HepG2 (cell line): ENCODE results near the gene ABHD15. TPM values are rescaled to one million over a fixed set of nuclear protein-coding genes. Genes with fewer than 3 reads are reported as not detected.

Experiments
- ARHGAP35 ChIP-seq: sonication (generic); formaldehyde crosslinking; IDR thresholded peaks from 2 replicates; pipeline ENCODE4 v1.9.0; 2022; ENCODE audit warnings: mild to moderate bottlenecking, inconsistent platforms, moderate library complexity, missing genetic modification reagents, borderline replicate concordance
- BCL6 ChIP-seq: IDR thresholded peaks from 2 replicates; pipeline ENCODE4 v1.6.1; 2016; ENCODE audit warnings: missing genetic modification reagents, missing compliant biosample characterization
- CREBL2 ChIP-seq: sonication (generic); formaldehyde crosslinking; IDR thresholded peaks from 2 replicates; pipeline ENCODE4 v1.8.1; 2023; ENCODE audit warnings: missing genetic modification reagents, mild to moderate bottlenecking, borderline replicate concordance
- CREM ChIP-seq, 2 experiments: sonication (generic) in 1 of 2; formaldehyde crosslinking in 1 of 2; IDR thresholded peaks; 2 replicates each; pipeline versions ENCODE4 v1.4.0 to v1.6.1; 2016 to 2020; ENCODE audit warnings: antibody characterized with exemption in 1 of 2, mild to moderate bottlenecking in 1 of 2, missing genetic modification reagents in 1 of 2
- E2F5 ChIP-seq: sonication (generic); formaldehyde crosslinking; conservative IDR thresholded peaks from 2 replicates; pipeline ENCODE4 v1.4.0; 2020; ENCODE audit warnings: missing genetic modification reagents
- ELF4 ChIP-seq: sonication (generic); formaldehyde crosslinking; IDR thresholded peaks from 2 replicates; pipeline ENCODE4 v1.5.0; 2020; ENCODE audit warnings: missing genetic modification reagents, mild to moderate bottlenecking, moderate library complexity, borderline replicate concordance
- FOXK2 ChIP-seq: fragments of 450-650 bp; IDR thresholded peaks from 2 replicates; pipeline ENCODE4 v1.6.1; 2016
- HNF4G ChIP-seq, 2 experiments: sonication (generic) in 1 of 2; formaldehyde crosslinking in 1 of 2; IDR thresholded peaks; 2 replicates each; pipeline versions ENCODE4 v1.4.0 to v1.6.1; 2011 to 2020; ENCODE audit warnings: borderline replicate concordance in 2 of 2, low read depth in 2 of 2, mild to moderate bottlenecking in 2 of 2, low read length in 1 of 2, missing genetic modification reagents in 1 of 2, moderate library complexity in 1 of 2
- HOXA3 ChIP-seq: sonication (generic); formaldehyde crosslinking; IDR thresholded peaks from 2 replicates; pipeline ENCODE4 v1.5.0; 2020; ENCODE audit warnings: missing genetic modification reagents
- HOXA7 ChIP-seq: sonication (generic); formaldehyde crosslinking; IDR thresholded peaks from 2 replicates; pipeline ENCODE4 v1.8.1; 2022; ENCODE audit warnings: mild to moderate bottlenecking, missing genetic modification reagents, moderate library complexity
- NFRKB ChIP-seq: fragments of 450-650 bp; IDR thresholded peaks from 2 replicates; pipeline ENCODE4 v1.6.1; 2017
- NPAS2 ChIP-seq: sonication (generic); formaldehyde crosslinking; IDR thresholded peaks from 2 replicates; pipeline ENCODE4 v1.8.0; 2022; ENCODE audit warnings: mild to moderate bottlenecking, missing genetic modification reagents, borderline replicate concordance
- PAX8 ChIP-seq: sonication (generic); formaldehyde crosslinking; IDR thresholded peaks from 2 replicates; pipeline ENCODE4 v1.8.0; 2022; ENCODE audit warnings: mild to moderate bottlenecking, missing genetic modification reagents, borderline replicate concordance
- REPIN1 ChIP-seq: sonication (generic); formaldehyde crosslinking; IDR thresholded peaks from 2 replicates; pipeline ENCODE4 v1.8.0; 2022; ENCODE audit warnings: missing genetic modification reagents, low read depth, mild to moderate bottlenecking, borderline replicate concordance
- SKI ChIP-seq: fragments of 450-650 bp; IDR thresholded peaks from one replicate; pipeline ENCODE4 v1.6.1; 2018; ENCODE audit warnings: mild to moderate bottlenecking; ENCODE audit not compliant: partially characterized antibody
- SRSF4 ChIP-seq: fragments of 200-400 bp; formaldehyde crosslinking; IDR thresholded peaks from one replicate; pipeline ENCODE4 v1.6.1; 2018; ENCODE audit warnings: mild to moderate bottlenecking, low read depth, low read length, moderate library complexity; ENCODE audit not compliant: poor library complexity, severe bottlenecking
- UBTF ChIP-seq: sonication (generic); formaldehyde crosslinking; IDR thresholded peaks from 2 replicates; pipeline ENCODE4 v1.4.0; 2020; ENCODE audit warnings: mild to moderate bottlenecking, missing genetic modification reagents
- YEATS4 ChIP-seq: sonication (generic); formaldehyde crosslinking; IDR thresholded peaks from 2 replicates; pipeline ENCODE4 v1.4.0; 2020; ENCODE audit warnings: missing genetic modification reagents, borderline replicate concordance
- ZBTB14 ChIP-seq: sonication (generic); formaldehyde crosslinking; IDR thresholded peaks from 2 replicates; pipeline ENCODE4 v1.4.0; 2020; ENCODE audit warnings: missing genetic modification reagents
- ZFP41 ChIP-seq: sonication (generic); formaldehyde crosslinking; IDR thresholded peaks from 2 replicates; pipeline ENCODE4 v1.4.0; 2020; ENCODE audit warnings: mild to moderate bottlenecking, missing genetic modification reagents, borderline replicate concordance
- ZMYM4 ChIP-seq: sonication (generic); formaldehyde crosslinking; IDR thresholded peaks from 2 replicates; pipeline ENCODE4 v1.8.1; 2023; ENCODE audit warnings: mild to moderate bottlenecking, missing genetic modification reagents
- ZNF263 ChIP-seq: sonication (generic); formaldehyde crosslinking; IDR thresholded peaks from 2 replicates; pipeline ENCODE4 v1.4.0; 2020; ENCODE audit warnings: missing genetic modification reagents
- ZNF546 ChIP-seq: sonication (generic); formaldehyde crosslinking; conservative IDR thresholded peaks from 2 replicates; pipeline ENCODE4 v1.8.1; 2023; ENCODE audit warnings: mild to moderate bottlenecking, missing genetic modification reagents
- ZNF674 ChIP-seq: sonication (generic); formaldehyde crosslinking; IDR thresholded peaks from 2 replicates; pipeline ENCODE4 v1.5.0; 2020; ENCODE audit warnings: low read depth, mild to moderate bottlenecking, missing genetic modification reagents
- ZNF703 ChIP-seq: sonication (generic); formaldehyde crosslinking; IDR thresholded peaks from 2 replicates; pipeline ENCODE4 v1.5.1; 2020; ENCODE audit warnings: missing genetic modification reagents, mild to moderate bottlenecking, moderate library complexity, borderline replicate concordance
- ZNF747 ChIP-seq: sonication (generic); formaldehyde crosslinking; IDR thresholded peaks from 2 replicates; pipeline ENCODE4 v1.8.1; 2023; ENCODE audit warnings: missing genetic modification reagents, mild to moderate bottlenecking, borderline replicate concordance
- polyA plus RNA-seq, 8 experiments: library from polyadenylated mRNA; depleted of rRNA in 3 of 8; stranded (reverse) in 7 of 8; unstranded in 1 of 8; fragments of >200 nt; fragmentation: Illumina TruSeq in 4 of 8; extraction: Trizol in 4 of 8; gene quantifications; 2 replicates each; pipeline versions ENCODE4 v1.2.1 to v1.2.3, GENCODE V29; 2011 to 2016; ENCODE audit warnings: low read depth in 4 of 8, missing spikeins in 1 of 8, mixed read lengths in 1 of 8; ENCODE audit not compliant: insufficient read depth in 1 of 8
- total RNA-seq, 5 experiments: library from RNA; depleted of rRNA; stranded (reverse); fragments of >200 nt; fragmentation: Illumina TruSeq; extraction: Trizol; gene quantifications; 2 replicates each; pipeline ENCODE4 v1.2.3, GENCODE V29; 2016; ENCODE audit warnings: low read depth in 1 of 5

ABHD15 gene
- total and polyA plus RNA-seq, 2 of the 13 experiments (the other 11 are each of a cell fraction or from before 2014, with no cell fraction given) = 2.4 to 7.7 TPM

GRCh38 chr17:29591146-29591736 is 24.4 kb upstream of the ABHD15 start (continued):
- TF ChIP-seq ZFP41 (CRISPR knock-in tag) = no peak
- no peak for TF ChIP-seq HNF4G (IDR thresholded peaks at IDR 0.05; ENCODE audit: borderline replicate concordance, low read depth, low read length)
- peak; percentile 16; the same call in 1 of the 2 replicates for TF ChIP-seq HNF4G (CRISPR knock-in tag; IDR thresholded peaks at IDR 0.05; ENCODE audit: borderline replicate concordance, low read depth)
- TF ChIP-seq NPAS2 (CRISPR knock-in tag) = no peak
- TF ChIP-seq PAX8 (CRISPR knock-in tag) = 0 out of 2 replicates have a peak, but pooled peaks have one; percentile 33
- no peak for TF ChIP-seq NFRKB
- TF ChIP-seq ZNF263 = peak; percentile 80
- TF ChIP-seq FOXK2 = no peak
- no peak for TF ChIP-seq ZNF546 (CRISPR knock-in tag)
- no peak for TF ChIP-seq ZNF703
- TF ChIP-seq YEATS4 (CRISPR knock-in tag) = peak; percentile 52
- no peak for TF ChIP-seq SKI
- no peak for TF ChIP-seq HOXA7 (CRISPR knock-in tag)
- TF ChIP-seq CREBL2 (CRISPR knock-in tag) = no peak
- TF ChIP-seq SRSF4 = no peak
- TF ChIP-seq HOXA3 (CRISPR knock-in tag) = no peak
- no peak for TF ChIP-seq ZBTB14 (CRISPR knock-in tag)
- 0 out of 2 replicates have a peak, but pooled peaks have one; percentile 79 for TF ChIP-seq ZNF674 (CRISPR knock-in tag)
- no peak for TF ChIP-seq ARHGAP35
- peak; percentile 19 for TF ChIP-seq ZMYM4 (CRISPR knock-in tag)
- TF ChIP-seq UBTF = no peak
- TF ChIP-seq BCL6 (CRISPR knock-in tag) = 0 out of 2 replicates have a peak, but pooled peaks have one; percentile 15
- TF ChIP-seq E2F5 (CRISPR knock-in tag) = no peak
- no peak for TF ChIP-seq ELF4 (CRISPR knock-in tag)
- TF ChIP-seq CREM (IDR thresholded peaks at IDR 0.05) = no peak
- TF ChIP-seq CREM (CRISPR knock-in tag; IDR thresholded peaks at IDR 0.05) = no peak
- TF ChIP-seq ZNF747 (CRISPR knock-in tag) = peak; percentile 53; the same call in 1 of the 2 replicates
- TF ChIP-seq REPIN1 (CRISPR knock-in tag) = 0 out of 2 replicates have a peak, but pooled peaks have one; percentile 6
